Tibial artery (tissue), 4 donors: ENCODE results near the gene CLIC3.

Experiments
- DNase-seq, 2 donors: peaks; one replicate each; pipeline ENCODE4 v3.0.0-alpha.2; 2019
- H3K27ac ChIP-seq, 2 donors: fragments of 200-600 bp; sonication (generic) in 1 of 2; 1 replicate in 1 of 2; 2 replicates in 1 of 2; pipeline ENCODE4 v1.5.1; 2018 to 2019; ENCODE audit warnings: mild to moderate bottlenecking in 1 of 2
- H3K27me3 ChIP-seq, 2 donors: fragments of 200-600 bp; sonication (generic) in 1 of 2; one replicate each; pipeline versions ENCODE4 v1.5.1 to v1.6.0; 2016 to 2019
- H3K36me3 ChIP-seq, 3 donors: fragments of 200-600 bp; sonication (generic) in 2 of 3; one replicate each; pipeline ENCODE4 v1.5.1; 2016 to 2019; ENCODE audit warnings: mild to moderate bottlenecking in 2 of 3
- H3K4me1 ChIP-seq, 4 donors: fragments of 200-600 bp; sonication (generic) in 2 of 4; 1 replicate in 3 of 4; 2 replicates in 1 of 4; pipeline ENCODE4 v1.5.1; 2016 to 2019
- H3K4me3 ChIP-seq, 2 donors: fragments of 200-600 bp; sonication (generic) in 1 of 2; 1 replicate in 1 of 2; 2 replicates in 1 of 2; pipeline ENCODE4 v1.5.1; 2018 to 2019; ENCODE audit warnings: mild to moderate bottlenecking in 2 of 2
- H3K9me3 ChIP-seq, 3 donors: fragments of 200-600 bp; sonication (generic) in 1 of 3; one replicate each; pipeline ENCODE4 v1.5.1; 2016 to 2019
- CTCF ChIP-seq, 2 experiments: fragments of 200-600 bp in 1 of 2; fragments of 450-650 bp in 1 of 2; IDR thresholded peaks; one replicate each; pipeline ENCODE4 v1.5.1; 2017 to 2019; ENCODE audit warnings: antibody characterized with exemption in 2 of 2, mild to moderate bottlenecking in 1 of 2, moderate library complexity in 1 of 2
- intact Hi-C: fragments of 100-400 bp; cut with DNase I; formaldehyde crosslinking; loops from one replicate; pipeline ENCODE4 v1.15.0; 2023; ENCODE audit warnings: low total_unique reads

Gene CLIC3

GRCh38 chr9:136960212-136960937 is 36.0 kb downstream of the CLIC3 start:
- H3K27me3 ChIP-seq: no peaks in the 10 kb centered on the region
- intact Hi-C loops: no loop called here
- DNase-seq: no peak

GRCh38 chr9:136958898-136959850 is 37.2 kb downstream of the CLIC3 start:
- no peaks in the 10 kb centered on the region for H3K9me3 ChIP-seq
- H3K27ac ChIP-seq: no peak overlapping the region
- no peak for TF ChIP-seq CTCF (IDR thresholded peaks at IDR 0.05)
- DNase-seq: no peak
- no peaks in the 10 kb centered on the region for H3K27me3 ChIP-seq
- peaks cover 0 to 13% (median 10%) of the 10 kb centered on the region in 4 donors for H3K4me1 ChIP-seq
- no peaks in the 10 kb centered on the region for H3K36me3 ChIP-seq
- no peak overlapping the region for H3K4me3 ChIP-seq
- intact Hi-C loops: no loop called here

More at GRCh38 chr9:136960212-136960937, 36.0 kb downstream of the CLIC3 start:
- Histone ChIP-seq H3K36me3 (no peaks in the 10 kb centered on the region), H3K9me3 (no peaks in the 10 kb centered on the region), H3K4me3 (no peak overlapping the region), H3K4me1 (peaks cover 0 to 13% (median 10%) of the 10 kb centered on the region in 4 donors), H3K27ac (no peak overlapping the region)
- no peak for TF ChIP-seq CTCF (IDR thresholded peaks at IDR 0.05)

- Histone ChIP-seq H3K4me1 (peaks cover 0 to 13% (median 10%) of the 10 kb centered on the region in 4 donors), H3K27ac (no peak overlapping the region)
Observed at GRCh38 chr9:136958473-136958872, 37.9 kb downstream of the CLIC3 start.

GRCh38 chr9:136957901-136958300 is 38.5 kb downstream of the CLIC3 start:
- H3K9me3 ChIP-seq: no peaks in the 10 kb centered on the region
- TF ChIP-seq CTCF (IDR thresholded peaks at IDR 0.05): no peak
- H3K4me3 ChIP-seq: no peak overlapping the region
- no peak overlapping the region for H3K27ac ChIP-seq
- peaks cover 0 to 13% (median 10%) of the 10 kb centered on the region in 4 donors for H3K4me1 ChIP-seq
- intact Hi-C loops: no loop called here
- no peaks in the 10 kb centered on the region for H3K27me3 ChIP-seq
- DNase-seq: no peak
- no peaks in the 10 kb centered on the region for H3K36me3 ChIP-seq

More at GRCh38 chr9:136958473-136958872, 37.9 kb downstream of the CLIC3 start:
- Histone ChIP-seq H3K9me3 (no peaks in the 10 kb centered on the region), H3K4me3 (no peak overlapping the region), H3K36me3 (no peaks in the 10 kb centered on the region), H3K27me3 (no peaks in the 10 kb centered on the region)
- intact Hi-C loops: no loop called here
- DNase-seq: no peak
- no peak for TF ChIP-seq CTCF (IDR thresholded peaks at IDR 0.05)

- H3K27ac ChIP-seq: no peak overlapping the region
- no peak for DNase-seq
- no peaks in the 10 kb centered on the region for H3K36me3 ChIP-seq
- no peak overlapping the region for H3K4me3 ChIP-seq
- intact Hi-C loops: no loop called here
- no peak for TF ChIP-seq CTCF (IDR thresholded peaks at IDR 0.05)
- H3K4me1 ChIP-seq: peaks cover 0 to 13% (median 10%) of the 10 kb centered on the region in 4 donors
- H3K9me3 ChIP-seq: no peaks in the 10 kb centered on the region
- H3K27me3 ChIP-seq: no peaks in the 10 kb centered on the region
Observed at GRCh38 chr9:136957461-136957860, 38.9 kb downstream of the CLIC3 start.
